Amygdala (tissue), 56 donors: ENCODE data around the gene EDEM3.
A peak's percentile ranks its signal among the peaks of the same experiment; 100 is the strongest.
"Not testable (repeated sequence)": the region's sequence is repeated elsewhere in the genome, so short reads cannot be mapped to it uniquely, and the experiment has no call there.

Experiments used
- DNase-seq, 56 donors: peaks; one replicate each; lab custom pipeline; 2025; lab: John Stamatoyannopoulos, UW

The EDEM3 gene

GRCh38 chr1:184754476-184755225 lies at the start of gene EDEM3:
Gene EDEM3 (minus strand): TSS chr1:184754858. CDS start chr1:184754646, 212 bp downstream.
- peak; percentile 78 to 100 (median 99) for DNase-seq

- no peak for DNase-seq
Observed at GRCh38 chr1:184804220-184804619, 49.6 kb upstream of the EDEM3 start.

GRCh38 chr1:184803180-184803492 lies 48.5 kb upstream of the EDEM3 start:
- no peak for DNase-seq

GRCh38 chr1:184802354-184803179 lies 47.9 kb upstream of the EDEM3 start:
- no peak for DNase-seq

- DNase-seq: no peak
Observed at GRCh38 chr1:184801503-184801902, 46.8 kb upstream of the EDEM3 start.

GRCh38 chr1:184800876-184801275 lies 46.2 kb upstream of the EDEM3 start:
- no peak for DNase-seq

- no peak for DNase-seq
Observed at GRCh38 chr1:184793967-184794366, 39.3 kb upstream of the EDEM3 start.

- DNase-seq: peak in 48 of 56 donors; percentile 3 to 83 (median 48)
Observed at GRCh38 chr1:184792450-184792969, 37.9 kb upstream of the EDEM3 start.

- no peak for DNase-seq
Observed at GRCh38 chr1:184791550-184791900, 36.9 kb upstream of the EDEM3 start.

GRCh38 chr1:184790642-184791549 lies 36.2 kb upstream of the EDEM3 start:
- DNase-seq: no peak

- no peak for DNase-seq
Observed at GRCh38 chr1:184789884-184790283, 35.2 kb upstream of the EDEM3 start.

GRCh38 chr1:184788970-184789369 lies 34.3 kb upstream of the EDEM3 start:
- DNase-seq: no peak

- DNase-seq: no peak
Observed at GRCh38 chr1:184785529-184785928, 30.9 kb upstream of the EDEM3 start.

- not testable (repeated sequence) for DNase-seq
Observed at GRCh38 chr1:184783723-184784122, 29.1 kb upstream of the EDEM3 start.

GRCh38 chr1:184781941-184782340 lies 27.3 kb upstream of the EDEM3 start:
- no peak for DNase-seq

- no peak for DNase-seq
Observed at GRCh38 chr1:184775885-184776284, 21.2 kb upstream of the EDEM3 start.

GRCh38 chr1:184775329-184775728 lies 20.7 kb upstream of the EDEM3 start:
- DNase-seq: no peak

- no peak for DNase-seq
Observed at GRCh38 chr1:184773762-184774320, 19.2 kb upstream of the EDEM3 start.

- no peak for DNase-seq
Observed at GRCh38 chr1:184771190-184771691, 16.6 kb upstream of the EDEM3 start.
